Mucosa of descending colon (tissue), 3 donors: ENCODE results near the gene PAX9. TPM values are rescaled to one million over a fixed set of nuclear protein-coding genes. Genes with fewer than 3 reads are reported as not detected.

Experiments used
- ATAC-seq: fragments of 200-7000 bp; cut with Tn5 transposase; one replicate; pipeline ENCODE4 v1.9.1; 2020; ENCODE audit warnings: mild to moderate bottlenecking, moderate library complexity
- DNase-seq, 3 donors: peaks; one replicate each; pipeline ENCODE4 v3.0.0-alpha.2; 2020
- H3K36me3 ChIP-seq: fragments of 200-600 bp; one replicate; pipeline ENCODE4 v1.8.0; 2021; ENCODE audit warnings: low read depth, mild to moderate bottlenecking
- H3K4me1 ChIP-seq: fragments of 200-600 bp; one replicate; pipeline ENCODE4 v1.8.0; 2021; ENCODE audit warnings: low read depth, mild to moderate bottlenecking
- H3K4me3 ChIP-seq: fragments of 200-600 bp; one replicate; pipeline ENCODE4 v1.8.0; 2021; ENCODE audit warnings: mild to moderate bottlenecking
- H3K9me3 ChIP-seq: fragments of 200-600 bp; one replicate; pipeline ENCODE4 v1.8.0; 2021; ENCODE audit warnings: mild to moderate bottlenecking
- intact Hi-C, 2 donors: fragments of 100-400 bp; cut with DNase I in 1 of 2; cut with micrococcal nuclease in 1 of 2; formaldehyde crosslinking; loops; one replicate each; pipeline versions ENCODE4 v1.11.0 to v1.11.1; 2022; cut with DNase I, micrococcal nuclease
- total RNA-seq, 3 donors: library from RNA; stranded (reverse); fragmentation: NEBNext Ultra II Directional in 2 of 3; extraction: Animal tissue kit (Norgen Biotek cat#: 25700) in 2 of 3; gene quantifications; one replicate each; pipeline versions ENCODE4 v1.2.1 to v1.2.4, GENCODE V29; 2021 to 2023
- TF ChIP-seq, protein P1 (sequence below): fragments of 200-600 bp; IDR thresholded peaks from one replicate; pipeline ENCODE4 v1.8.0; 2022; ENCODE audit warnings: antibody characterized with exemption, mild to moderate bottlenecking
- donor health status: DM: no; HTN: no; CAD: no; lungs with moderate emphysema.
- donor health status: DM: no; HTN: no; CAD: no.
- donor health status: DM: no; HTN: yes; CAD: no.

The PAX9 gene
- total RNA-seq, 3 donors from 2014 or later = 0.29 to 0.44 (median 0.38) TPM

DNA sequence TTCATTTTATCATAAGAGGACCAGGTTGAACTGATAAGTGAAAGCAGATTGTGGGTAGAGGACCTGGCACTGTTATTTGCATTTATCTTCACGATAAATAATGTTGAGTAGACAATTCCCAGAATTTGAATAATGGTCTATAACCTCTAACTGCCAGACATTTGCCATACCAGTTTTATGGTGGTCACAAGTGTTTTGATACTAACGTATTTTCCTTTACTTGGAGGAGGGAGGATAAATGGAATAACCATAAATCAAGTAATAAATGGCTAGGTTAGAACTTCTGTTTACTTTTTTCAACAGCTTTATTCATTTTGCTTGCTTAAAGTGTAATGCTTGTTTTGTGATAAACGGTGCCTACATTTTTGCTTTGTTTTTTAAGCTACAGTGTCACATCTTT lies 9.5 kb downstream of the PAX9 start:
- H3K4me1 ChIP-seq = no peaks in the 10 kb centered on the region
- no peak overlapping the region for H3K4me3 ChIP-seq
- no peak for ATAC-seq
- intact Hi-C loops = no loop called here
- DNase-seq = no peak
- H3K36me3 ChIP-seq = no peaks in the 10 kb centered on the region
- H3K9me3 ChIP-seq = no peaks in the 10 kb centered on the region
- TF ChIP-seq, protein P1, sequence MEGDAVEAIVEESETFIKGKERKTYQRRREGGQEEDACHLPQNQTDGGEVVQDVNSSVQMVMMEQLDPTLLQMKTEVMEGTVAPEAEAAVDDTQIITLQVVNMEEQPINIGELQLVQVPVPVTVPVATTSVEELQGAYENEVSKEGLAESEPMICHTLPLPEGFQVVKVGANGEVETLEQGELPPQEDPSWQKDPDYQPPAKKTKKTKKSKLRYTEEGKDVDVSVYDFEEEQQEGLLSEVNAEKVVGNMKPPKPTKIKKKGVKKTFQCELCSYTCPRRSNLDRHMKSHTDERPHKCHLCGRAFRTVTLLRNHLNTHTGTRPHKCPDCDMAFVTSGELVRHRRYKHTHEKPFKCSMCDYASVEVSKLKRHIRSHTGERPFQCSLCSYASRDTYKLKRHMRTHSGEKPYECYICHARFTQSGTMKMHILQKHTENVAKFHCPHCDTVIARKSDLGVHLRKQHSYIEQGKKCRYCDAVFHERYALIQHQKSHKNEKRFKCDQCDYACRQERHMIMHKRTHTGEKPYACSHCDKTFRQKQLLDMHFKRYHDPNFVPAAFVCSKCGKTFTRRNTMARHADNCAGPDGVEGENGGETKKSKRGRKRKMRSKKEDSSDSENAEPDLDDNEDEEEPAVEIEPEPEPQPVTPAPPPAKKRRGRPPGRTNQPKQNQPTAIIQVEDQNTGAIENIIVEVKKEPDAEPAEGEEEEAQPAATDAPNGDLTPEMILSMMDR = no peak

- intact Hi-C loops = no loop called here
- H3K36me3 ChIP-seq = no peaks in the 10 kb centered on the region
- no peak overlapping the region for H3K4me3 ChIP-seq
- H3K4me1 ChIP-seq = no peaks in the 10 kb centered on the region
- TF ChIP-seq, protein P1 = no peak
- H3K9me3 ChIP-seq = no peaks in the 10 kb centered on the region
- ATAC-seq (no peak), DNase-seq (no peak)
Measured at GRCh38 chr14:36672095-36672494, 10.4 kb downstream of the PAX9 start.

- ATAC-seq (no peak), DNase-seq (no peak)
- TF ChIP-seq, protein P1 = no peak
- intact Hi-C loops = no loop called here
- H3K4me3 ChIP-seq = no peak overlapping the region
- H3K9me3 ChIP-seq = no peaks in the 10 kb centered on the region
- no peaks in the 10 kb centered on the region for H3K4me1 ChIP-seq
- no peaks in the 10 kb centered on the region for H3K36me3 ChIP-seq
Measured at GRCh38 chr14:36674659-36675058, 13.0 kb downstream of the PAX9 start.

GRCh38 chr14:36675581-36675980 lies 13.9 kb downstream of the PAX9 start:
- H3K9me3 ChIP-seq = no peaks in the 10 kb centered on the region
- H3K4me1 ChIP-seq = no peaks in the 10 kb centered on the region
- DNase-seq = no peak
- H3K36me3 ChIP-seq = no peaks in the 10 kb centered on the region
- intact Hi-C loops = no loop called here
- no peak for ATAC-seq
- H3K4me3 ChIP-seq = no peak overlapping the region
- TF ChIP-seq, protein P1 = no peak

- DNase-seq = no peak
Measured at GRCh38 chr14:36676236-36676635, 14.6 kb downstream of the PAX9 start.

DNA sequence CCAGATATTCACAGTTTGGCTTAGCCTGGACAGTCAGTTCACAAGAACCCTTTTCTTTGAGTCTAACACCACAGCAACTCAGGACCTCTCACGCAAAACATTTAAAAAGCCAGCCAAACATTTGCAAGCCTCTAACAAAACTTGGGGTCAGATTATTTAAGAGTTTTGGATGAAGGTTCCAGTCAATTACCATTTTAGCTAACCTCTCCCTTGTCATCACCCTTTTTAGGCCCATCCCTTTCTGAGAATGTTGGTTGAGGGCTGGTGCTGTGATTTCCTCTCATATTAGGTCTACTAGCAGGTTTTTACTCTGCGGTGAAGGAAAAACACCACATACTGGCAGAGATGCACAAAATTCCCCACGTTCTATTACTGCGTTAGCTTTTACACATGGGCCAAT lies 20.7 kb downstream of the PAX9 start:
- no peak for DNase-seq
- intact Hi-C loops = no loop called here
- H3K4me3 ChIP-seq = no peak overlapping the region
- no peaks in the 10 kb centered on the region for H3K4me1 ChIP-seq
- H3K9me3 ChIP-seq = no peaks in the 10 kb centered on the region
- TF ChIP-seq, protein P1 = no peak
- no peaks in the 10 kb centered on the region for H3K36me3 ChIP-seq
- no peak for ATAC-seq

More at GRCh38 chr14:36676236-36676635, 14.6 kb downstream of the PAX9 start:
- no peak for ATAC-seq
- no peaks in the 10 kb centered on the region for H3K9me3 ChIP-seq
- intact Hi-C loops = no loop called here
- H3K4me1 ChIP-seq = no peaks in the 10 kb centered on the region
- no peak overlapping the region for H3K4me3 ChIP-seq
- H3K36me3 ChIP-seq = no peaks in the 10 kb centered on the region
- TF ChIP-seq, protein P1 = no peak
